GM19328 (cell line): Measurements from ENCODE around the gene ITPK1.
"Not testable (repeated sequence)": the region's sequence is repeated elsewhere in the genome, so short reads cannot be mapped to it uniquely, and the experiment has no call there.

Experiments used
- ATAC-seq: cut with Tn5 transposase; IDR thresholded peaks from one replicate; pipeline ENCODE4 v1.9.1; 2021; ENCODE audit warnings: mild to moderate bottlenecking, moderate library complexity; ENCODE audit not compliant: unreplicated experiment

The ITPK1 gene

DNA sequence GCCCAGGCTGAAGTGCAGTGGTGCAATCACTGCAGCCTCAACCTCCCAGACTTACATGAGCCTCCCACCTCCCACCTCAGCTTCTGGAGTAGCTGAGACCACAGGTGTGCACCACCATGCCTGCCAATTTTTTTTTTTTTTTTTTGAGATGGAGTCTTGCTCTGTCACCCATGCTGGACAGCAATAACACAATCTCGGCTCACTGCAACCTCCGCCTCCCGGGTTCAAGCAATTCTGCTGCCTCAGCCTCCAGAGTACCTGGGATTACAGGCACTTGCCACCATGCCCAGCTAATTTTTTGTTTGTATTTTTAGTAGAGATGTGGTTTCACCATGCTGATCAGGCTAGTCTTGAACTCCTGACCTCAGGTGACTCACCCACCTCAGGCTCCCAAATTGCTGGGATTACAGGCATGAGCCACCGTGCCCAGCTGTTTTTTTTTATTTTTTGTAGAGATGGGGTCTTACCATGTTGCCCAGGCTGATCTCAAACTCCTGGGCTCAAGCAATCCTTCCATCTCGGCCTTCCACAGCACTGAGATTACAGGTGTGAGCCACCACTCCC, 15.6 kb upstream of the ITPK1 start:
- ATAC-seq, result not testable (repeated sequence)

DNA sequence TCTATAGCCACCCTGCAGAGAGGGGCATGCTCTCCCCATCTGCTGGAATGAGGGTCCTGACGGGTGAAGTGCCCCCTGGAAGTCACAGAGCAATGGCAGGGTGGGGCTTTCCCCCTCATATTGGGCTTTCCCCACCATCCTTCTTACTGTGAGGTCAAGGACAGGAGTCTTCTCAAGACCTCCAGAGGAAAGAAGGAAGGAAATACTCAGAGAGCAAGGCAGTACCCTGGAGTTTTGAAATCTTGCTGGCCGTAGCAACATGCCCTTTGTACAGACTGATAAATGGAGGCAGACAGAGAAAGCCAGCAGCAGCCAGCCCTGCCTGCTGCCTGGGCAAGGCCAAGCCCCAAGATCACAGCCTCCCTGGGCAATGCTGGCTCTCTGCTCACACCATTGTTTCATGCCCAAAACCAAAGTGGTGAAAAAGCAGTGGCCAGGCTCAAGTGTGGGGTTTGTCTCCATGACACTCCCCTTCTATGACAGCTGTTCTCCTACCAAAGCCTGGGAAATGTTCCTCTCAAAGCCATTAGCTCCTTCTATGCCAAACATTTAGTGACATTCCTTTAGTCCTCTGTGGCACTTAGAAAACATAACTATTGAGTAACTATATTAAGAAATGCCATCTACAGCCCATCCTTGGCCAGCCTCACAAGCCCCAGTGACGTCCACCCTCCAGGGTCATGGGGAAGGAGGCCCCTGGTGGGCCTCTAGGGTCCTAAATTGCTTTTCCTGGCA, 13.2 kb upstream of the ITPK1 start:
- ATAC-seq, result no peak

DNA sequence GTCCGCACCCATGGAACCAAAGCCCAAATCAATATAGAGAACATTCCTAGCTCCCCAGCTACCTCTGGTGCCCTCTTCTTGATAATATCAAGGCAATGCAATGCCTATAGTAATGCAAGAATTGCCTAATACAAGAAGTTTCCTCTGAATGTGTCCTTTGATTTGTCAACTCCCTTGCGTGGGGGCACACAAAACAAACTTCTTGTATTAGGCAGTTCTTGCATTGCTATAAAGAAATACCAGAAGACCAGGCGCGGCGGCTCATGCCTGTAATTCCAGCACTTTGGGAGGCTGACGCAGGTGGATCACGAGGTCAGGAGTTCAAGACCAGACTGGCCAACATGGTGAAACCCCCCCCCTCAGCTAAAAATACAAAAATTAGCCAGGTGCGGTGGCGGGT, 10.4 kb upstream of the ITPK1 start:
- ATAC-seq, result no peak

DNA sequence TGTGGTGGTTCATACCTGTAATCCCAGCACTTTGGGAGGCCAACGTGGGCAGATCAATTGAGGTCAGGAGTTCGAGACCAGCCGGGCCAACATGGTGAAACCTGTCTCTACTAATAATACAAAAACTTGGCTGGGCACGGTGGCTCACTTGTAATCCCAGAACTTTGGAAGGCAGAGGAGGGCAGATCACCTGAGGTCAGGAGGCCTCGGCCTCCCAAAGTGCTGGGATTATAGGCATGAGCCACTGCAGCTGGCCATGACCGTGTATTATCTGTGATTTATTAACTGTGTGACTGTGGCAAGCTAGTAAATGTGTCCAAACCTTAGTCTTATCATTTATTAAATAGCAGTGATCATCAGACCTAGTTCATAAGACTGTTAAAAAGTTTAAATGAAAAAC, 7.1 kb upstream of the ITPK1 start:
- no peak for ATAC-seq

DNA sequence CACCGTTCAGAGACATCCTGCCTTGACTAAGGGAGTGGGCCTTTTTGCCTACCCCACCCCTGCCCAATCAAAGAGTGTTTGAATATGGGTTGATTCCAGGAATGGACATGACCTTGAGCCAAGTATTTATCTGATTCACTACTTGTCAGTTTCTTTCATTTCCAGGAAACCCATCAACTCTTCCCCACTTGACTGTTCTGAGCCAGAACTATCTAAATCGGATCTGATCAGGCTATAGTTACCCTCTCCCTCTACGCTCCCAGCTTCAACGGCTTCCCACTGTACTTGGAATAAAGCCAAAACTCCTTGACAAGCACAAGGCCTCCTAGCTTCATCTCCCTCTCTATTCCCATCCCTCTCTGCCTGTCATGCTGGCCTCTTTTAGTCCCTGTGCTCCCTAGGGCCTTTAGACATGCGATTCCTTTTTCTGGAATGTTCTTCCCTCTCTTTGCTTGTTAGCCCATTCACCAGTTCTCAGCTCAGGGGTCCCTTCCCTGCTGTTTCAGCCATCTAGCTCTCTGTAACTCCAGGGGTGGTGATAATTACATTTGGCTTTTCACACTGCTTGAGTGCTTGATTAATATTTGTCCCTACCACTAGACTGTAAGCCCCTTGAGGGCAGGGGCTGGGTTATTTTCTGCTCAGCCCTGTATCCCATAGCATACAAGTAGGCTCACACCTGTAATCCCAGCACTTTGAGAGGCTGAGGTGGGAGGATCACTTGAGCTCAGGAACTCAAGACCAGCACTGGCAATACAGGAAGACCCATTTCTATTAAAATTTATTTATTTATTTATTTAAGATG, 5.5 kb upstream of the ITPK1 start:
- ATAC-seq, result no peak

DNA sequence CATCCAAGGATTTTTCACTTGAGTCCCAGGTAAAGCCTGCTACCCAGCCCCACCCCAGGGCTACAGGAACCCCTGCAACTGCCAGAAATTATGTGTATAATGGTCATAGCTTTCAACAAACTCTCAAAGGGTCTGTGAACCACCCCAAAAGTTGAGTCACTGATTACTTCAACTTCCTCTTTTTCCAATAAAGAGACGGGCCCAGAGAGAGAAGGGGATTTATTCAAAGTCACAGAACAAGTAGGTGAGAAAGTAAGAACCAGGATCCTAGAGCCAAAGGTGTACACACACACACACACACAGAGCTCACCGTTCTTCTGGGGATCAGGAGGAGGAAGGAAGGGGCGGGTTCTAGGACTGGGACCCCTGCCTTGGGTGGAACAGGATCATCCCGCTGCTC, 4.8 kb upstream of the ITPK1 start:
- ATAC-seq, result no peak

DNA sequence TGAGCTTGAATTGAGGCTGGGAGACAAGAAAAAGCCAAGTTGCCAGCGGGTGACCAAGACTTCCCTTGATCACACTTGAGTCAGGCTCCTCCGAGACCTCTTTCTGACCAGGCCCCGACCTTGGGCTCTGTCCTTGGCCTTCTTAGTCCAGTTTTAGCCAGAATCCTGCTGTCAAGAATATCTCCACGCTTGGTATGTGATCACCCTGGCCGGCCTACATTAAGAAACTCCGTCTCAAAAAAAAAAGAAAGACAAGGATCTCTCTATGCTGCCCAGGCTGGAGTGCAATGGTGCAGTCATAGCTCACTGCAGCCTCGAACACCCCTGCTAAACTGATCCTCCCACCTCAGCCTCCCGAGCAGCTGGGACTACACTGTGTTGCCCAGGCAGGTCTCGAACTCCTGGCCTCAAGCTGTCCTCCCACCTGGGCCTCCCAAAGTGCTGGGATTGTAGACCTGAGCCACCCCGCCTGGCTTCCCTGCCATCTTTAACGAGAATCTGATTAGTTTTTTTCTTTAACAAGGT, 1.0 kb upstream of the ITPK1 start:
- ATAC-seq, result no peak

DNA sequence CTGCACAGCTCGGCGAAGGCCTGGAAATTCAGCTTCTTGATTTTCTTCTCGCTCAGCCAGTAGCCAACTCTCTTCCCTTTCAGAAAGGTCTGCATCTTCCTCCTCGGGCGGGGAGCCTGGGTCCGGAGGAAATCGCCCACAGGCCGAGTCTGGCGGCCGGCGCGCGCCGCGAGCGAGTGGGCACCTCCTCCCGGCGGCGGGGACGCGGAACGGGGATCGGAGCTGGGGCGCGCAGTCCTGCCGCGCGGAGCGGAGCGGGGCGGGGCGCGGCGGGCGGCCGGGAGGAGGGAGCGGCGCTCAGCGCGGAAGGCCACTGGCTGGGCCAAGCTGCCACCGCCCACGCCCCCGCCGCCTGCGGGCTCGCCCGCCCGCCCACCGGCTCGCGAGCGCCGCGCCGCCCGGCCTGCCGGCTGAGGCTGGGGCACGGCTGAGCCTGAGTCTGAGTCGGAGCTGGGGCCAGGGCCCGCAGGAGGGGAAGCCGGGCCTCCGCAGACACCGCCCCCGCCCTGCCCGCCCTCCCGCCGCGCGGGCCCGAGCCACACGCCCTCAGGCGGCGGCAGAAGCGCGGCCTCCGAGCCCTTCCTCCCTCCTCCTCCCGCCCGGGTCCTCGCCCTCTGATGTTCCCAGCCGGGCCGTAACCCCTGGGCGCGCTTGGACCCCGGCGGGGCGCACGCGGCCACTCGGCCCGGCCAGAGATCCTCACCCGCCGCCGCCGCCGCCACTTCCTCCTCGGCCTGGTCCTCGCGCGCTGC, 480 bp downstream of the ITPK1 start:
- ATAC-seq, result peak; percentile 71

DNA sequence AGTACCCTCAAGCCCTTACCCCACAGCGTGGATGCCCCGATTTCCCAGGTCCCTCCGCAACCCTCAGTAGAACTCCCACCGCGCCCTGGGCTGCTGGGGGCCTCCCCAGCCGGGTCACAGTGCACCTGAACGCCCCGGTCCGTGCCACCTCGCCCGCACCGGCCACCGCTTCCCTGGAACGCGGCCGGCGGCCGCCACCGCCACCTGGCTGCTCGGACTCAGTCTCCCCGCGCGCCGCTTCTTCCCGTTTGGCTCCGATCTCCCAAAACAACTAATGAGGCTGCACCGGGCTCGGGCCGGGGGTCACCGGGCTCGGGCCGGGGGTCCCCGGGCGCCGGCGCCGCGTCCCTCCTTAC, 1.0 kb downstream of the ITPK1 start:
- no peak for ATAC-seq

DNA sequence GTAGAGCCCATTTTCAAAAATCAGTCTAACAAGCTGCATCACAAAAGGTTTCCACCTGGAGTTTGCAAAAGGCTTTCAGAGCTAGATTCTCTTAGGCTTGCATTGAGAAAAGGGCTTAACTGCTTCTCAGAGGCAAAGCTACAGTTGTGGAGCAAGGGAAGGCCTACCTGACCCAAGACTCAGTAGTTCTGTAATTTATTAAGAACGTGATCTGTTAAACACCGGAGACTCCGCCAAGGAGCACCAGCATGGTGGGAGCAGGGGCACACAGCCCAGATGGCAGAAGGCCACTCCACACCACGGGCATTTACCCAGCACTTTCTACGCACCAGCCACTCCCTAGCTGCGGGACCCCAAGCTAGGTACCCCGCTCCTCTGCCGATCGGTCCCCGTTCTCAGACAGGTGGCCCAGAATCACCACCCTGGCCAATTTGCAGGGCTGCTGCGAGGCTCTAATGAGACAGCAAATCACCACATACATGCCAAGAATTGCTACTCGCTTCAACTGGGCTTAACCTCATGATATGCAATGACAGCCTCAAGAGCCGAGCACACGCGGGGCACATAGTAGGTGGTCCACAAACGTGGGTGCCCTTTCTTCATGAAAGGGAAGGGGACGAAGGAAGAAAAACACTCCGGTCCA, 1.5 kb downstream of the ITPK1 start:
- no peak for ATAC-seq

DNA sequence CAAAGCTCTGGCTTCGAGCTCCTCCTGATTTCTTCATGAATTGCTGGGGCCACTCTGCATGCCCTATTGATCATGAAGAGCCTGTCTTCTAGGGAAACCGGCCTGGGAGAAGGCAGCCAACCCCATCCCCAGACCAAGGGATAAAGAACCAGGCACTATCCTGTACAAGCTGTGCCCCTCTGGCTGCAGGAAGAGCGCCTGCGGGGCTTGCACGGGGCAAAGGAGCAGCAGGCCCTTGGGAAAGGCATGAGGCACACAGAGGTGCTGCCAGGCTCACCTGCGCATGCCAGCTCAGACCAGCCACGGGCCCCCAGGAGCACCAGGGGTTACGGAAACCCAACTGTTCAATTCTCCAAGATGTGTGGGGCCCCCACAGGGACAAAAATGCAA, 2.1 kb downstream of the ITPK1 start:
- ATAC-seq, result no peak

DNA sequence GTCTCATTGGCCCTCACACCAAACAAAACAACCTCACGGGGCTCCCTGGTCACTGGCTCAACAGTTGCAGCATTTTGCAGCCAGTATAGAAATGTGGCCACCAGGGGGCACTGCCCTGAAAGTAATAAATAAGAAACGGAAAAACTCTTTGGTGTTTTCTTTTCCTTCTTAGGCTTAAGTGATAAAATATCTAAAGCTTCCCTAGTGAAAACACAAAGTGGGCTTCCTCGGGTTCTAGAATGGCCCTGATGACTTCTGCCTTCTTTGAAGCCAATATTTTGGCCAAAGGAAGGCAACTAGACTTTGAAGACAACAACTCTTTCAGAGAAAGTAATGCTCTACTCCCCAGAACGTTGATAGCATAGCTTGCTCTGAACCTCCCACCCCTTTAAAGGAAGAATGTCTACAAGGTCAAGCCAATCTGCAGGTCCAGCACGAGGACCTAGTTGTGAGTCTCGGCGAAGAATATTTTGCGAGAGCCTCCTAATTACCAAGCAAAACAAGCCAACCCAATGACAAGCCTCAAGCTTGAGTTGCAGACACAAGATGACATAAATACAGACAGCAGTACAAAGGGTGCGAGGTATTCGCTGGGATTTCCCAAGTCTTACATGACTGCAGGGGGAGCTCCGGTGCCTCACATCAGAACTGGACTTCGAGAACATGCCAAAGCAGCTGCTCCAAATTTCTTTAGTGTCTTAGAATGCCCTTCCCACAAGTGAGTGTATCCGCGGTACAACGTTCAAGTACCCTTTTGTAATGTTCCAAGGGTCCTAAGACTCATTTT, 2.6 kb downstream of the ITPK1 start:
- no peak for ATAC-seq

DNA sequence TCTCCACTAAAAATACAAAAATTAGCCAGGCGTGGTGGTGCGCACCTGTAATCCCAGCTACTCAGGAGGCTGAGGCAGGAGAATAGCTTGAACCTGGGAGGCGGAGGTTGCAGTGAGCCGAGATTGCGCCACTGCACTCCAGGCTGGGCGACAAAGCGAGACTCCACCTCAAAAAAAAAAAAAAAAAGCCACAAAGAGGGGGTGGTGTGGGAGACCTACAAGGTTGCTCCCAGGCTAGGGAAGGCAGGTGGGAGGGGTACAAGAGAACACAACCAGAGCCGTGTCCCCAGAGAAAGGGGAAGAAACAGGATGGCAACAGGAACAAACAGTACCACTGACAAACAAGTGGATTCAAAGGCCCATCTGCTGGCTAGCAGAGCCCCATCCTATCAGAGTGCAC, 4.2 kb downstream of the ITPK1 start:
- not testable (repeated sequence) for ATAC-seq

DNA sequence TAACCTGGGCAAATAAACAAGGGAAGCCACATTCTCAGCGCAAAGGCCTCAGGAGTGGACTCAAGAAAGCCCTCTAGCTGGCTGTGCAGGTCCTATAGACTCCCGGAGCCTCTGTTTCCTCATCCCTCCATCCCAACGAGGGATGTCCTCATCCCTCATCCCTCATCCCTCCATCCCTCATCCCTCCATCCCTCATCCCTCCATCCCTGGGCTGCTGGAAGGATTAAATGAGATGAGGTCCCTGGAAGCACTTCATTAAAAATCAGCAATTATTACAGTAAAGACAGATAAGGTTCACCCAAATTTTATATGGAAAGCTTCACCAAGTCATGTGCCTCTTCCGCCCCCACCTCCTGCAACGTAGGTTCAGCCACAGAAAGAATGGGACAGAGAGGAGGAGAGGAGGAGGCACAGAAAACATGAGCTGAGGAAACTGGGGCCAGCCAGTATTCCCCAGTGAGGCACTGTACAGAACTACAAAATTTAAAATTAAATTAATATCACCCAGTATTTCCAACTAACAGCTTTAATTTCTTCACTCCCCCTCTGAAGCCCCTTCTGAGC, 4.8 kb downstream of the ITPK1 start:
- no peak for ATAC-seq

DNA sequence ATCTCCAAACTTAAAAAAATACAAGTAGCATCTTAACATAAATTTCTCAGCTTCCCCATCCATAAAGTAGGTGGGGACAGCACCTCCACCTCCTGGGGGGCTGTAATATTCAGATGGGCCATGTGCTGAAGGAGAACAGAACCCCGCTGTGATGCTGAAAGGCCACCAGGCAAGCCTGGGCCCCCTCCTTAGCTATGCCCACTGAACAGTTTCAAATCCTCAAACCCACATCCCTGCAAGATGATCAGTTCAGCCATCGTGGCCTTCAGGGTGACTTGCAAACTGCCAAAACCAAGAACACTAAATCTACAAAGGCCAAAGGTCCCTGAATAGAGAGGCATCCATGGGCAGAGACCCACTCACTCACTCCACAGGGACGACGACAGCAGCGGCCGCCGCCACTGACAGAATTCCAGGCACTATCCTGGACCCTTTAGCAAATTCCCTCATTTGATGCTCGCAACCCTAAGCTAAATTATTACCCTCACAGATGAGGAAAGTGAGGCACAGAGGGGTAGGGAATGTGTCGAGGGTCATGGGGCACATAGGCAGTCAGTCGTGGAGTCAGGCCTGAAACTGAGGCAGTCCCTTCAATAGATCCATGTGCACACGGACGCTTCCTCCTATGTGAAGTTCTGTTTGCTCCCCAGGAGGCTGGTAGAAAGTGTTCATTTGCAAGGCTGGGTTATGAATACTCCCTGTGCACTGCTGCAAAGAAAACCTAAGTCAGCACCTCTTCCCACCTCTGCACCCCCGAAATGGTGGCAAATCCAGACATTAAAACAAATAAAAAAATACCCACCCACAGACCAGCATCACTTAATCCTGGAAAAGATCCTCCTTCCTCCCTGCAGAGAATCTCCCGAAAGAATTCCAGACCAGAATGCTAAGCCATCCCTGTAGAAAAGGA, 5.9 kb downstream of the ITPK1 start:
- ATAC-seq, result no peak

DNA sequence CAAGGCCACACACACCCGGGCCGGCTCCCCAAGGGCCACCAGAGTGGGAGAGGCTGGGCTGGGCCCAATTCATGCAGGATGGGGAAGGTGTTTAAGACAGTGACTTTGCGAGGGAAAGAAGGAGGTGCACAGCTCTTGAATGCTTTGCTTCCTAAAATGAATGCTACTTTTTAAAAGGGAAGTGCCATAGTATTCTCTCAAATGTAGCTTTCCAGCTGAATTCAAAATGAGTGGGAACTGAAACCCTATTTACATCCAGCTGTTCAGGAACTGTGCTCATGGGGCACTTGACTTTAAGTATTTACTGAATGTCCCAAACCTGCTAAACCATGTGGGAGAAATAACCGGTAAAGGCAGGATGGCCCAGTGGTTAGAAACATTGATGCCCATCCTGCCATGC, 7.6 kb downstream of the ITPK1 start:
- ATAC-seq, result no peak

DNA sequence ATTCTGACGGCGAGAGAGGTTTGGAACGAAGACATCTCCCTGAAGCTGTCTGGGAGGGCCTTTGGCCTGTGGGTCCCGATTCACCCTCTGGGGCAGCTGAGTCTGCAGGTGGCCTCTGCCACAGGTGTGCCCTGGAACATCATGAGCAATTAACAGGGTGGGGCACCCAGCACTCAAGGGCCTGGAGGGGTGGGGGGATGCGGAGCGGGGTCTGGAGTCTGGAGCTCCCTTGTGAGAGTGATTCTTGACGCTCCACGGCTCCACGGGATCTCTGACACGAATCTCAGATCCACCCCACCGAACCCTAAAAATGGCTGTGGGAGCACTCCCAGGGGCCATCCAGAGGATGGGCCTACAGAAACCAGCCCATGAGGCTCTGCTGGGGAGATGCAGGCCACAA, 8.3 kb downstream of the ITPK1 start:
- no peak for ATAC-seq

DNA sequence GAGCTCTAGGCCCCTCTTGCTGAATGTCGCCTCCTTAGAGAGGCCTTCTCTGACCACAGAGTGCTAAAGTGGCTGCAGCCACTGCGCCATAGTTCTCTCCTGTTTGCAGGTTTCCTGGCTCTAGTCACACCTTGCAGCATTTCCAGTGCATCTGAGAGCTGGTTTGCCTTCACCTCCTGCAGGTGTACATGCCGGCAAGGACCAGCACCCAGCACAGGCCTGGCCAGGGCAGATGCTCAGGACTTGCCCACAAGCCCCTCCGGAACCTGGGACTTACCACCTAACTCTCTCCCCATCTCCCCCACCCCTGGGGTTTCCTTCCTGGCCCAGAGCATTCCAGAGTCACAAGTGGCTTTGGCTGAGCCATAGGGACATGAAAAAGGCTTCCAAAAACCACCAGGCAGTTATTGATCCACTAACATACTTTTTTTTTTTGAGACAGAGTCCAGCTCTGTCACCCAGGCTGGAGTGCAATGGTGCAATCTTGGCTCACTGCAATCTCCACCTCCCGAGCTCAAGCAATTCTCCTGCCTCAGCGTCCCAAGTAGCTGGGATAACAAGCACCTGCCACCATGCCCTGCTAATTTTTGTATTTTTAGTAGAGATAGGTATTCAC, 9.1 kb downstream of the ITPK1 start:
- ATAC-seq, result no peak
